Activated naive CD4-positive, alpha-beta T cell treated with anti-CD3 and anti-CD28 coated beads for 36 hours (primary cell): ENCODE measurements around the gene PCDH9. TPM values are rescaled to one million over a fixed set of nuclear protein-coding genes. Genes with fewer than 3 reads are reported as not detected.

ENCODE experiments used
- CTCF ChIA-PET: fragments of 350-600 bp; sonication (Branson Sonifier 250); formaldehyde crosslinking; loops from one replicate; lab custom pipeline; 2021; ENCODE audit warnings: antibody characterized with exemption; lab: Charles Lee
- DNase-seq: peaks from one replicate; pipeline ENCODE4 v3.0.0-alpha.2; 2020
- H3K27ac Mint-ChIP-seq: one replicate; pipeline ENCODE4 v1.8.0; 2021; ENCODE audit warnings: mild to moderate bottlenecking, mixed read lengths
- H3K27me3 Mint-ChIP-seq: one replicate; pipeline ENCODE4 v1.8.0; 2021; ENCODE audit warnings: low read depth, mixed read lengths
- H3K36me3 Mint-ChIP-seq: one replicate; pipeline ENCODE4 v1.8.0; 2021; ENCODE audit warnings: low read depth, mixed read lengths
- H3K4me1 Mint-ChIP-seq: one replicate; pipeline ENCODE4 v1.8.0; 2021; ENCODE audit warnings: low read depth, mixed read lengths
- H3K4me3 Mint-ChIP-seq: one replicate; pipeline ENCODE4 v1.8.0; 2021; ENCODE audit warnings: mild to moderate bottlenecking, moderate library complexity, mixed read lengths
- H3K9me3 Mint-ChIP-seq: one replicate; pipeline ENCODE4 v1.8.0; 2021; ENCODE audit warnings: mixed read lengths
- intact Hi-C: fragments of 100-400 bp; cut with micrococcal nuclease; formaldehyde crosslinking; loops from one replicate; pipeline ENCODE4 v1.15.1; 2023
- total RNA-seq, 2 experiments: library from RNA; stranded (reverse); gene quantifications; one replicate each; pipeline ENCODE4 v1.2.3, GENCODE V29; 2021

The PCDH9 gene
- total RNA-seq, 2 experiments from 2014 or later = 0.10 to 0.15 TPM

DNA sequence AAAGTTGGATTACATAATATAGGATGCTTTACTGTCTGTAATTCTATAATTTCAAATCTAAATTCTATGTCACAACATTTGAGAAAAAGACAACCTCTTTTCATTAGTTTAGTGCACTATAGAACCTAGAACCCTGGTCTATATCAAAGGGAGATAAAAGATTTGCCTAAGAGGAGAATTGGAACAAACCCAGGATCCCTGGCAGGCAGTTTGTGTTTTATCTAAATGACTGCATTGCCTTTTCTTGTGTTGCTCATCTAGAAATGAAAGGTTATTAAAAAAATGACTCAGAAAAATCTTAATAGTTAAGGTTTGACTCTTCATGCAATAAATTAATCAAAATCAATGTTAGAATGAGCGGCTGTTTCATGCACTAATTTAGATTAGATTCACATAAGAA is 96.7 kb downstream of the PCDH9 start:
- no peak for DNase-seq
- H3K36me3 Mint-ChIP-seq = no peaks in the 10 kb centered on the region
- intact Hi-C loops = no loop called here
- CTCF ChIA-PET = no interaction called here
- peaks cover 2% of the 10 kb centered on the region for H3K4me1 Mint-ChIP-seq
- H3K4me3 Mint-ChIP-seq = no peak overlapping the region
- H3K27me3 Mint-ChIP-seq = no peaks in the 10 kb centered on the region
- no peak overlapping the region for H3K27ac Mint-ChIP-seq
- H3K9me3 Mint-ChIP-seq = no peaks in the 10 kb centered on the region

DNA sequence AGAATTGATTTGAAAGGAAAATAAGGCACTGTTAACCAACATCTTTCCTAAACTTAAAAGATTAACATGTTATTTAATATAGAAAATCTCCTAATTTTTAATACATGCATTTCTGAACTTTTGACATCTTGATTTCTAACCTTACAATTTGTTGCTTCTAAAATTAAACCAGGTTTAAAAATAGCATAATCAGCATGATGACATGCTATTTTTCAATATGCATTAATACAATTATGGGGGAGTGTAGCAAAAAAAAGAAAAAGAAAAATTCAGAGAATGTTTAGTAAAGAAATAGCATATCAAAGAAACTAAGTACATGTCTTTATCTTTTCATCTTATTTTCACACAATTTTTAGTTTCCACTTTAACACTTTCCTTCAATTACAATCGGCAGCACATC is 98.7 kb downstream of the PCDH9 start:
- no peak for DNase-seq
- peaks cover 2% of the 10 kb centered on the region for H3K4me1 Mint-ChIP-seq
- no peak overlapping the region for H3K27ac Mint-ChIP-seq
- intact Hi-C loops = no loop called here
- no peaks in the 10 kb centered on the region for H3K27me3 Mint-ChIP-seq
- CTCF ChIA-PET = no interaction called here
- no peaks in the 10 kb centered on the region for H3K36me3 Mint-ChIP-seq
- H3K4me3 Mint-ChIP-seq = no peak overlapping the region
- H3K9me3 Mint-ChIP-seq = no peaks in the 10 kb centered on the region

DNA sequence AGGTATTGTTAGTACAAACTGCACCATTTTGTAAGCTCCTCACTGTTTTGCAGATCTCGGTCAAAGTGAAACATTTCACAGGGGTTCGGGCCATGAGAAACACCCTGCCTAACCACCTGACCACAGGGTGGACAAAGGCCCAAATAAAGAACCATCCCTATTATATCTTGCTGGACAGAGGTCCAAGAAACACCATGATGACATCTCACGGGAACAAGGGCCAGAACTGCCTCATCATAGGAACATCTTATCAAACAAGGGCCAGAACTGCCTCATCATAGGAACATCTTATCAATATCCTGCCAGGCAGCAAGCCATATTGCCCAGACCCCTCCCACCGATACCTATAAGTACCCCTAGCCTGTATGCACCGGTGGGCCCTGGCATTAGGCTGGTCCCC is 99.7 kb downstream of the PCDH9 start:
- no peak for DNase-seq
- H3K36me3 Mint-ChIP-seq = no peaks in the 10 kb centered on the region
- H3K27me3 Mint-ChIP-seq = no peaks in the 10 kb centered on the region
- CTCF ChIA-PET = no interaction called here
- intact Hi-C loops = no loop called here
- H3K4me1 Mint-ChIP-seq = peaks cover 2% of the 10 kb centered on the region
- no peaks in the 10 kb centered on the region for H3K9me3 Mint-ChIP-seq
- H3K4me3 Mint-ChIP-seq = no peak overlapping the region
- no peak overlapping the region for H3K27ac Mint-ChIP-seq

DNA sequence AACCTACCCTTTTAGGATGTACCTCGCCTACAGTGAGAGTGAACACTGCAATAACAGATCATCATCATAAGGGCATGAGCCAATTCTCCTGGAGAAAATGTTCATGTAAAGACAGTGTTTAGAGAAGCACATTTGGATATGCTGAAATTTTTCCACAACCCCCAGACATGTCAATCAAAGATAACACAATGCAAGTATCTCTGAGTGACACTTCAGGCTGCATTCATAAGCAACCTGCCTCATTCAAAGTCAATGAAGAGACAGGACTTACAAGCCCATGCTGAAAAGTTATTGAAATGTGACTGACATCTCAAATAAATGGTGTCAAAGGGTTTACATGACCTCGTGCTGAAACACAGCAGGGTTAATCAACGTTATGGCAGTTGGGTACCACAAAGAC is 102.0 kb downstream of the PCDH9 start:
- no peaks in the 10 kb centered on the region for H3K9me3 Mint-ChIP-seq
- intact Hi-C loops = no loop called here
- H3K36me3 Mint-ChIP-seq = no peaks in the 10 kb centered on the region
- peaks cover 2% of the 10 kb centered on the region for H3K4me1 Mint-ChIP-seq
- H3K4me3 Mint-ChIP-seq = no peak overlapping the region
- no peaks in the 10 kb centered on the region for H3K27me3 Mint-ChIP-seq
- CTCF ChIA-PET = interaction anchor here (0.8 kb wide), 1 partner anchor 23 kb away, joined by 5 read pairs; no protein-coding TSS in a partner anchor
- DNase-seq = no peak
- no peak overlapping the region for H3K27ac Mint-ChIP-seq

DNA sequence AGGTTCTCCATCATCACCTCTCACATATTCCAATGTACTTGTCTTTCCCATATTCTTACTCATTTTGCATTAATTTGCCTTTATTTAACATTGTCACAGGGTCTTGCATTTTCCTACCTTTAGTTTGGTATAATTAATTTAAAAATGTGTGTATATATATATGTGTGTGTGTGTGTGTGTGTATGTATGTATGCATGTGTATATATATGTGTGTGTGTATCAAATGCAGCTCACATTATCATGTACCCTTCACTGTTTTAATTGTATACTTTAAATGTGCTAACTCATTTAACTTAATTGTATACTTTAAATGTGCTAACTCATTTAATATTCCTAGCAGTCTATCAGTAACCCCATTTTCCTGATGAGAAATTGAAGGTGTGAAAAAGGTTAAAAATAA is 104.5 kb downstream of the PCDH9 start:
- Mint-ChIP-seq H3K4me1 (no peaks in the 10 kb centered on the region), H3K27ac (no peak overlapping the region), H3K27me3 (no peaks in the 10 kb centered on the region), H3K4me3 (no peak overlapping the region), H3K9me3 (no peaks in the 10 kb centered on the region), H3K36me3 (no peaks in the 10 kb centered on the region)
- intact Hi-C loops = no loop called here
- DNase-seq = no peak
- CTCF ChIA-PET = no interaction called here

DNA sequence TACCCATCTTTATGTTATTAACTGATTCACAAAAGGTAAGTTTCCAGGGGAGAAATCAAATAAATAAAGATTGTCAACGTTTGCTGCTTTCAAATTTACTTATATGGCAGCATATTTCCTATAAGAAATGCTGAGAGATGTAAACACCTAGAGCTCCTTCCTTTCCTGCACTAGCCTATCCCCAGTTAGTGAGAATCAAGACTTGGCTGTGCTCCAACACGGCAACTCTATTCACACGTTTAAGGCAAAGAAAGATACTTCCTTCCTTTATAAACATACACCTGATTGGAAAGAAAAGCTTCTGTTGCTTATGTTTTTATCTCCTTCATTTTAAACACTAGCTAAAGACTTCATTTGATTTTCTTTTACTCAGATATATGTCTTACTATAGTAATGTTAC is 107.0 kb downstream of the PCDH9 start:
- intact Hi-C loops = no loop called here

DNA sequence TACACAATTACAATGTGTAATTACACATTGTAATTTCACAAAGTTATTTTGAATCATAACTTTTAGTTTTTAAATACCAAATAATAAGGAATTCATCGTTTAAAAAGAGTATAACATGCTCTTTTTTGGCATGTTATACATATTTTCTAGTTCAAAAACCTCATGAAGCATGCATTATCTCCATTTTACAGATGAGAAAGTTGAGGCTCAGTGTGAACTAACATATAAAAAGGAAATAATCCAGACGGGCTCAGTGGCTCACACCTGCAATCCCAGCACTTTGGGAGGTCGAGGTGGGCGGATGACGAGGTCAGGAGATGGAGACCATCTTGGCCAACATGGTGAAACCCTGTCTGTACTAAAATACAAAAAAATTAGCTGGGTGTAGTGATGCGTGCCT is 107.9 kb downstream of the PCDH9 start:
- H3K9me3 Mint-ChIP-seq = no peaks in the 10 kb centered on the region
- no peak overlapping the region for H3K4me3 Mint-ChIP-seq
- intact Hi-C loops = no loop called here
- no peak for DNase-seq
- H3K36me3 Mint-ChIP-seq = no peaks in the 10 kb centered on the region
- H3K27me3 Mint-ChIP-seq = no peaks in the 10 kb centered on the region
- H3K4me1 Mint-ChIP-seq = no peaks in the 10 kb centered on the region
- CTCF ChIA-PET = no interaction called here
- H3K27ac Mint-ChIP-seq = no peak overlapping the region

More for the DNA sequence above, 107.0 kb downstream of the PCDH9 start:
- DNase-seq = peak; percentile 4
- H3K4me1 Mint-ChIP-seq = no peaks in the 10 kb centered on the region
- CTCF ChIA-PET = no interaction called here
- no peaks in the 10 kb centered on the region for H3K36me3 Mint-ChIP-seq
- H3K9me3 Mint-ChIP-seq = no peaks in the 10 kb centered on the region
- no peaks in the 10 kb centered on the region for H3K27me3 Mint-ChIP-seq
- H3K27ac Mint-ChIP-seq = no peak overlapping the region
- no peak overlapping the region for H3K4me3 Mint-ChIP-seq

DNA sequence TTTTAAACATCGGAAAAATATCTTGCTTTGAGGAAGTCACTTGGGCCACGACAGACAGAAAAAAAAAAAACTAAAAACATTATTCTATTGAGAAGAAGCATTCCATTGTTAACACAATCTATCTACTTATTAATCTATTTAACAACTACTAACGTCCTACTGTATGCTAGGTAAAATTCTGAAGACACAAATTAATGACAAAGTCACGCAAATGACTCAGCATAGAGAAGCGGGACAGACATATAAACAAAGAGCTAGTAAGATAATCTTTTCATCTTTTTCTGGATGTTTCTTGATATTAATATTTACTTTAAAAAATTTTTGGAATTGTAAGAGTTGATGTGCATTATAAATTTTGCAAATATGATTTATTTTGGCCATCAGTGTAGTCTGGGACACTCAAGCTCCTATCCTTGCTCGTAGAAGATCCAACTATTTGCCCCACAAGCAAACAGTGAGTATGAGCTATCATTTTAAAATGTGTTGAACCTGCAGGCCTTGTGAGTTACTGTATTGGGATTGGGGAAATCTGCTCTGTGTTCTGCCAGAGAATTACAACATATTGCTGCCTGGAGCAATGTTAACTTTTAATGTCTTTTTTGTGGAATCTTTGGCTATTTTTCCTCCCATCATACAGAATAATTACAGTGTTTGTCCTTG is 109.1 kb downstream of the PCDH9 start:
- Mint-ChIP-seq H3K9me3 (no peaks in the 10 kb centered on the region), H3K27ac (no peak overlapping the region), H3K36me3 (no peaks in the 10 kb centered on the region), H3K4me1 (no peaks in the 10 kb centered on the region), H3K27me3 (no peaks in the 10 kb centered on the region), H3K4me3 (no peak overlapping the region)
- DNase-seq = no peak
- CTCF ChIA-PET = interaction anchor here (0.6 kb wide), 1 partner anchor 1242 kb away, joined by 4 read pairs; no protein-coding TSS in a partner anchor
- intact Hi-C loops = no loop called here

DNA sequence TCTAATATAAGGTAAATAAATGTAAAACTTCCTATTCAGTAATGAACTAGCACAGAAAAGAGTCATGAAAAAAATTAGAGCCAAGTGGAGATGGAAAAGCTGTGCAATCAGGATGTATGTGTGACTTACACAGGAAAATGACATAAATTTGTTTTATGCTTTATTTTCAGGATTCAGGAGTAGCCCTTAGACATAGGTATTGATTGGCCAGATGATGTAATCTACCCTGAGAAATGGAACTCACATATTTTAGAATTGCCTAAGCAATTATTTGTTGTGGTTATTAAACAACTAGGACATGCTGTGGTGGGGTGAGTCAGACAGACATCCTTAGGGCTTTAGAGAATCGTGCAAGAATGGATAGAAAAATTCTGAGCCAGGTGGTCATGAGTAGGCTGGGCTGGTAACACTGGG is 110.6 kb downstream of the PCDH9 start:
- CTCF ChIA-PET = no interaction called here
- H3K9me3 Mint-ChIP-seq = no peaks in the 10 kb centered on the region

DNA sequence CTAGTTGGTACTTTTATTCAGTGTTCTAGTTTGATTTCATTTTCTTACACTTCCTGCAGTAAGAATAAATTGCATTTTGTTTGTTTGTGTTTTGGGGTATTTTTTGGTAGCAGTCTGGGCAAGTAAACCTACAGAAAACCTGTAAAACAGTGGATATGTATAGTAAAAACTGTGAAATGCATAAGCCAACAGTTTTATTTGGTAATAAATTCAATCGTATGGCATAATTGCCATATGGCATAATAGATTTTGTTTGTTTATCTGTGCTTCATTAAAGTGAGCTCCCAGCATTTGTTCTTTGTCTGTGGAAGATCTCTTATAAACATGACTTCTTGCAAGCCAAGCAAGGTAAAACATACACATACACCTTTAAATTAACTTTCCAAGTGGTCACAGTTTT is 111.9 kb downstream of the PCDH9 start:
- no peaks in the 10 kb centered on the region for H3K4me1 Mint-ChIP-seq
- no peaks in the 10 kb centered on the region for H3K27me3 Mint-ChIP-seq
- DNase-seq = no peak
- H3K9me3 Mint-ChIP-seq = no peaks in the 10 kb centered on the region
- CTCF ChIA-PET = interaction anchor here (1.0 kb wide), 1 partner anchor 107 kb away, joined by 6 read pairs; no protein-coding TSS in a partner anchor
- intact Hi-C loops = no loop called here
- no peaks in the 10 kb centered on the region for H3K36me3 Mint-ChIP-seq
- no peak overlapping the region for H3K27ac Mint-ChIP-seq
- H3K4me3 Mint-ChIP-seq = no peak overlapping the region

More for the DNA sequence above, 110.6 kb downstream of the PCDH9 start:
- intact Hi-C loops = no loop called here
- no peak for DNase-seq
- no peaks in the 10 kb centered on the region for H3K36me3 Mint-ChIP-seq
- no peaks in the 10 kb centered on the region for H3K27me3 Mint-ChIP-seq
- H3K4me3 Mint-ChIP-seq = no peak overlapping the region
- H3K4me1 Mint-ChIP-seq = no peaks in the 10 kb centered on the region
- no peak overlapping the region for H3K27ac Mint-ChIP-seq

DNA sequence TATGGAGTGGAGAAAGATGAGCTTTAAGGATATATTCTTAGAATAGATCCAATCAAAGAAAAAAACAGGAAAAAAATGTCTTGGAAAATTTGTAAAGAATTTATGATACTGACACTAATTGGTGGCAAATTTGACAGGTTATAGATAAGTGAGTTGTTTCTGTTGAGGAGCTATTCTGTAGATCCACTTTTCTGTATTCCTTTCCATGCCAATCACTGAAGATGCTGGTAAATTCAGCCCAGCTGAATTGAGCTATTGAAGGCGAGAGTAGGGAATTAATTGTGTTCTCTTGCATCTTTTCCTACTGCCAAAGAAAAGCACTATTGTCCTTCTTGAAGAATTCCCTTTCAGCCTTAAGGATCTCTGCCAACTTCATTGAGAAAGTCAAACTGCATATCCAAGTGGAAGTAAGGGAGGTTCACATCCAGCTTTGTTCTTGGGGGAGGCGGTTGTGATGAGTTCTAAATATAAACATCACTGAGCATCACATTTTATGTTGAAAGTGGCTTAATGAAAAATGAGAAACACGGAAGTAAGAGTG is 113.1 kb downstream of the PCDH9 start:
- DNase-seq = no peak
- intact Hi-C loops = no loop called here
- Mint-ChIP-seq H3K4me1 (no peaks in the 10 kb centered on the region), H3K27me3 (no peaks in the 10 kb centered on the region), H3K36me3 (no peaks in the 10 kb centered on the region), H3K4me3 (no peak overlapping the region), H3K9me3 (no peaks in the 10 kb centered on the region), H3K27ac (no peak overlapping the region)
- CTCF ChIA-PET = no interaction called here

DNA sequence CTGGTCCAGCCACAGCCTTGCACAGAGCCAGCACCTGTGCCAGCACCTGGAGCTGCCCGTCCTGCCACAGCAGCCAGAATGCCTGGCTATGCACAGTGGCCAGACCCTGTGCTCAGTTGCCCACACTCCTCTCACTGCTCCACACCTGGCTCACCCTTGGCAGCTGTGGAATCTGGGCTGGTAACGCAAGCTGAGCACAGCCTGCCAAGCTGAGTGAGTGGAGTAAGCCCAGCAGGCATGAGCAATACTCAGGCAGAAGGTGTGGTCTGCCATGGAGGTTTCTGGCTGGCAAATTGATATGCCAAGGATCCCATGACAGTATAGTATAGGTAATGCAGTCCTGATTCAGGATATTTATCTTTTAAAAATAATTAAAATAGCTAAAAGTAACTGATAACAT is 122.2 kb downstream of the PCDH9 start:
- Mint-ChIP-seq H3K4me3 (no peak overlapping the region), H3K27ac (no peak overlapping the region), H3K4me1 (no peaks in the 10 kb centered on the region), H3K9me3 (no peaks in the 10 kb centered on the region), H3K36me3 (no peaks in the 10 kb centered on the region), H3K27me3 (no peaks in the 10 kb centered on the region)
- CTCF ChIA-PET = no interaction called here
- intact Hi-C loops = no loop called here
- DNase-seq = no peak

DNA sequence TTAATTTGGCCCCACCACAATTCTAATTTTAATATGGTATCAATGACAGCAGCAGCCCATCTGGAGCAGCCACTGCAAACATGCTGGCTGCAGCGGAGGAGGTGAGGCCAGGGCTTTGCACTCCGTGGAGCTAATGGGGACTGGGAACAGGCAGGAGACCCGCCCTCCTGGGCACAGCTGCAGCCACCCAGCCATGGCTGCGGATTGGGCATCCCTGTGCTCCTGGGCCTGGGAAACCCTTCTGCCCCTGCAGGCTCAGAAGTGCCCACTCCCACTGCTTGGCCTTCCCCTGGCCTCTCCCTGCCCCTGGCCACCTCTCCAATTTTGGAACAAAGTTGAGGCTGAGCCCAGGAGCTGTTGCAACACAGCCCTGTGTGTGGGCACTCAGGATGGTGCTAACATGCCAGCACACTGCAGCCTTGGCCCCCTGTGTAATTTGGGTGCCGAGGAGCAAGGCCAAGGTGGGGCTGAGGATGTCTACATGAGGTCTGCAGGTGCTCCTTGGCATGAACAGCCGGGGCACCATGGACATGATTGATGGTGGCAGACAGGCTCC is 123.6 kb downstream of the PCDH9 start:
- no peak overlapping the region for H3K27ac Mint-ChIP-seq
- no peaks in the 10 kb centered on the region for H3K36me3 Mint-ChIP-seq
- intact Hi-C loops = no loop called here
- no peak overlapping the region for H3K4me3 Mint-ChIP-seq
- CTCF ChIA-PET = no interaction called here
- no peak for DNase-seq
- H3K27me3 Mint-ChIP-seq = no peaks in the 10 kb centered on the region
- no peaks in the 10 kb centered on the region for H3K9me3 Mint-ChIP-seq
- no peaks in the 10 kb centered on the region for H3K4me1 Mint-ChIP-seq
